K562 (cell line): ENCODE data around the gene CD3D. TPM values are rescaled to one million over a fixed set of nuclear protein-coding genes. Genes with fewer than 3 reads are reported as not detected.

Experiments used
- ATAC-seq: fragments of 200-7000 bp; cut with Tn5 transposase; 3 replicates; pipeline ENCODE4 v1.9.1; 2020; ENCODE audit warnings: moderate library complexity
- BruUV-seq: library from RNA; stranded (reverse); fragments of 400-500 nt; replicated peaks from 2 replicates; lab custom pipeline; 2021; lab: Mats Ljungman, UMichigan
- CTCF ChIA-PET: fragments of 300-600 bp; formaldehyde crosslinking; extraction: SDS; loops from one replicate; lab custom pipeline; 2021; ENCODE audit warnings: low intra/inter-chr PET ratio; lab: Yijun Ruan, JAX
- POLR2A ChIA-PET: fragments of 300-600, 350-650 bp; sonication (Branson Sonifier 250); formaldehyde crosslinking; extraction: SDS; loops from one replicate; lab custom pipeline; 2021; ENCODE audit warnings: antibody characterized with exemption, inconsistent platforms; lab: Yijun Ruan, JAX
- DNase-seq, 4 experiments: peaks; one replicate each; pipeline versions ENCODE4 v3.0.0 to v3.0.0-alpha.2; 2011 to 2018; ENCODE audit warnings: low spot score in 3 of 4, mixed read lengths in 3 of 4; ENCODE audit errors: extremely low read depth in 1 of 4
- FAIRE-seq: peaks from 2 replicates; lab custom pipeline; 2011; peaks lifted over from hg19 to GRCh38; lab: Jason Lieb, UNC
- H2AFZ ChIP-seq: 2 replicates; pipeline ENCODE4 v1.6.0; 2011; ENCODE audit warnings: low read depth, low read length, control low read depth, inconsistent platforms
- H3K27ac ChIP-seq: fragments of 200-600 bp; 3 replicates; pipeline ENCODE4 v1.8.0; 2011; ENCODE audit warnings: low read depth, mild to moderate bottlenecking, control low read depth, inconsistent platforms, low read length, moderate library complexity, mixed read lengths; ENCODE audit errors: extremely low read depth
- H3K27me3 ChIP-seq, 2 experiments: fragments of 300-600 bp in 1 of 2; 2 replicates in 1 of 2; 3 replicates in 1 of 2; pipeline versions ENCODE4 v1.6.0 to v1.8.0; 2011; ENCODE audit warnings: inconsistent platforms in 2 of 2, low read length in 2 of 2, mild to moderate bottlenecking in 1 of 2, mixed read lengths in 1 of 2, moderate library complexity in 1 of 2; ENCODE audit not compliant: control insufficient read depth in 2 of 2, insufficient read depth in 2 of 2
- H3K36me3 ChIP-seq: fragments of 300-600 bp; 3 replicates; pipeline ENCODE4 v1.8.0; 2011; ENCODE audit warnings: mild to moderate bottlenecking, low read length, inconsistent platforms; ENCODE audit not compliant: control insufficient read depth, insufficient read depth
- H3K4me1 ChIP-seq, 2 experiments: fragments of 200-600 bp in 1 of 2; replicated peaks in 1 of 2; 2 replicates in 1 of 2; 3 replicates in 1 of 2; pipeline versions ENCODE4 v1.5.1 to v1.8.0; 2011; ENCODE audit warnings: inconsistent platforms in 2 of 2, low read length in 2 of 2, mild to moderate bottlenecking in 1 of 2, mixed read lengths in 1 of 2, moderate library complexity in 1 of 2; ENCODE audit not compliant: control insufficient read depth in 2 of 2, insufficient read depth in 2 of 2
- H3K4me2 ChIP-seq: 2 replicates; pipeline ENCODE4 v1.6.1; 2011; ENCODE audit warnings: low read length, control low read depth, inconsistent platforms, mixed read lengths; ENCODE audit not compliant: insufficient read depth
- H3K4me3 ChIP-seq: fragments of 200-600 bp; sonication (generic), shearing (Covaris generic); 2 replicates; pipeline ENCODE4 v1.5.1; 2016; ENCODE audit warnings: control low read depth, inconsistent platforms
- H3K79me2 ChIP-seq: fragments of 200-600 bp; 3 replicates; pipeline ENCODE4 v1.8.0; 2011; ENCODE audit warnings: low read length, inconsistent platforms; ENCODE audit not compliant: control insufficient read depth, insufficient read depth
- H3K9ac ChIP-seq, 2 experiments: 2 replicates each; pipeline versions ENCODE4 v1.6.0 to v1.6.1; 2011; ENCODE audit warnings: low read depth in 2 of 2, low read length in 2 of 2, control low read depth in 1 of 2, inconsistent platforms in 1 of 2, mild to moderate bottlenecking in 1 of 2, mixed read lengths in 1 of 2; ENCODE audit not compliant: insufficient read depth in 1 of 2
- H3K9me1 ChIP-seq: one replicate; pipeline ENCODE4 v1.6.0; 2011; ENCODE audit warnings: inconsistent platforms, mild to moderate bottlenecking, low read length, moderate library complexity; ENCODE audit not compliant: control insufficient read depth, insufficient read depth
- H3K9me3 ChIP-seq: replicated peaks from 2 replicates; pipeline ENCODE4 v1.5.1; 2011; ENCODE audit warnings: low read depth, low read length, inconsistent platforms; ENCODE audit not compliant: control insufficient read depth, insufficient read depth
- H4K20me1 ChIP-seq: replicated peaks from 2 replicates; pipeline ENCODE4 v1.6.1; 2011; ENCODE audit warnings: low read length, inconsistent platforms, mixed read lengths; ENCODE audit not compliant: control insufficient read depth, insufficient read depth
- LARP7 ChIP-seq: fragments of 450-650 bp; IDR thresholded peaks from 2 replicates; pipeline ENCODE4 v1.6.1; 2016
- NR3C1 ChIP-seq: sonication (generic); formaldehyde crosslinking; IDR thresholded peaks from 2 replicates; pipeline ENCODE4 v1.8.1; 2022; ENCODE audit warnings: missing genetic modification reagents
- RBM34 ChIP-seq: fragments of 200-400 bp; formaldehyde crosslinking; IDR thresholded peaks from 2 replicates; pipeline ENCODE4 v1.6.1; 2018; ENCODE audit warnings: low read length, borderline replicate concordance; ENCODE audit not compliant: insufficient read depth
- TAL1 ChIP-seq: fragments of 450-650 bp; IDR thresholded peaks from 2 replicates; pipeline ENCODE4 v1.6.1; 2016; ENCODE audit warnings: mild to moderate bottlenecking
- YY1 ChIP-seq, 3 experiments: IDR thresholded peaks; 2 replicates each; pipeline ENCODE4 v1.6.1; 2011; ENCODE audit warnings: low read length in 2 of 3, mild to moderate bottlenecking in 2 of 3, moderate library complexity in 2 of 3, borderline replicate concordance in 1 of 3, control low read depth in 1 of 3, low read depth in 1 of 3; ENCODE audit not compliant: insufficient read depth in 3 of 3, insufficient replicate concordance in 2 of 3, control insufficient read depth in 1 of 3, insufficient read length in 1 of 3; ENCODE audit errors: extremely low read depth in 1 of 3
- ZNF133 ChIP-seq: fragments of 250-450 bp; sonication (Bioruptor Pico); IDR thresholded peaks from 2 replicates; pipeline ENCODE4 v1.4.0; 2020; ENCODE audit warnings: mild to moderate bottlenecking
- ZNF589 ChIP-seq: fragments of 200-800 bp; sonication (Bioruptor generic); IDR thresholded peaks from 2 replicates; pipeline ENCODE4 v1.6.1; 2016; ENCODE audit warnings: low read depth, missing genetic modification characterization, missing compliant biosample characterization
- ZNF79 ChIP-seq: fragments of 250-450 bp; sonication (Bioruptor Pico); IDR thresholded peaks from 2 replicates; pipeline ENCODE4 v1.4.0; 2020; ENCODE audit warnings: low read depth, mild to moderate bottlenecking, moderate library complexity
- WGBS: fragments of 100-300 bp; shearing (Covaris generic); methylation state at CpG from one replicate; pipeline ENCODE4 v1.1.6; 2016; ENCODE audit warnings: low coverage, mixed read lengths; ENCODE audit not compliant: insufficient coverage; ENCODE audit errors: missing lambda C conversion rate; 5-methylcytosine and 5-hydroxymethylcytosine counted together
- in situ Hi-C: fragments of 300-500 bp; cut with MboI; formaldehyde crosslinking; loops from 4 replicates; pipeline ENCODE4 v1.15.0; 2018; ENCODE audit warnings: inconsistent platforms, mixed read lengths
- intact Hi-C: fragments of 100-400 bp; cut with micrococcal nuclease; formaldehyde crosslinking; loops from 2 replicates; pipeline ENCODE4 v1.14.2; 2022
- polyA plus RNA-seq, 8 experiments: library from polyadenylated mRNA; depleted of rRNA in 4 of 8; stranded (reverse) in 5 of 8; unstranded in 3 of 8; fragments of >200 nt; fragmentation: Nextera tagmentation in 2 of 8; fragmentation: Illumina TruSeq in 1 of 8; extraction: Ambion mirVana in 2 of 8; extraction: Trizol in 1 of 8; gene quantifications; 2 replicates each; pipeline versions ENCODE4 v1.2.1 to v1.2.3, GENCODE V29; 2011 to 2014; ENCODE audit warnings: inconsistent platforms in 1 of 8, missing spikeins in 1 of 8
- total RNA-seq, 7 experiments: library from RNA; depleted of rRNA in 6 of 7; stranded (reverse); fragments of >200 nt in 6 of 7; fragmentation: Illumina TruSeq in 2 of 7; extraction: Trizol in 2 of 7; gene quantifications; 2 replicates each; pipeline versions ENCODE4 v1.2.1 to v1.2.3, GENCODE V29; 2011 to 2021; ENCODE audit warnings: low replicate concordance in 1 of 7

Gene CD3D
- total and polyA plus RNA-seq, 9 of the 15 experiments (the other 6 are each of a cell fraction or from before 2014, with no cell fraction given): 36.2 to 238 (median 67.1) TPM

- TF ChIP-seq NR3C1: no peak
- TF ChIP-seq TAL1: no peak
- no peak for TF ChIP-seq ZNF79
- TF ChIP-seq LARP7: no peak
- no peak for TF ChIP-seq ZNF133 (CRISPR knock-in tag)
- TF ChIP-seq RBM34: no peak
- TF ChIP-seq, all 486 proteins: peak for 0
These were observed 35.9 kb downstream of the CD3D start (continued) for GRCh38 chr11:118306556-118306955.

DNA sequence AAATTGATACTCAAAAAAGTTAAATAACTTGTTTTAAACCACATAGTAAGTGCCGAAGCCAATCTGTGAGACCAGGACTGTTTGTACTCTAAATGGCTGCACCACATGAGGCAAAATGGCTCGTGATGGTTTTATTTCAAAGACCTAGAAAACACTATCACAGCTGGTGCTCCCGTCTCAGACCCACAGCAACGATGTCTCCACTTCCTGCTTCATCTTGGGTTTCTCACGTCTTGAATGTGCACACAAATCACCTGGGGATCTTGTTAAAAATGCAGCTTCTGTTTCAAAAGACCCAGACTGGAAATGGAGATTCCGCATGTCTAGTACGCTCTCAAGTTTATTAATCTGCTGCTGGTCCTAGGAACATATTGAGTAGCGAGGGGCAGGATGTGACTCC, 36.8 kb downstream of the CD3D start:
- Histone ChIP-seq H3K4me3 (no peak overlapping the region), H3K36me3 (no peaks in the 10 kb centered on the region), H3K4me1 (no peaks in the 10 kb centered on the region; a peak in 1 of 5 replicates), H3K4me2 (no peak overlapping the region), H3K9ac (no peak overlapping the region), H3K27ac (no peak overlapping the region), H3K27me3 (peaks cover 4 to 8% of the 10 kb centered on the region in 2 experiments; a peak in 3 of 5 replicates), H3K79me2 (no peaks in the 10 kb centered on the region), H2AFZ (peak overlapping the region; percentile 60), H4K20me1 (no peaks in the 10 kb centered on the region), H3K9me3 (no peaks in the 10 kb centered on the region), H3K9me1 (no peaks in the 10 kb centered on the region)
- no peak for DNase-seq
- POLR2A ChIA-PET: no interaction called here
- WGBS: 53% methylated on average over 8 of the region's 8 CpGs
- ATAC-seq: no peak
- CTCF ChIA-PET: no interaction called here
- intact Hi-C loops: no loop called here
- TF ChIP-seq ZNF589: no peak
- peak in 1 of 3 experiments; percentile 21 for TF ChIP-seq YY1 (IDR thresholded peaks at IDR 0.05; ENCODE audit: borderline replicate concordance in 1 of 3, control insufficient read depth in 1 of 3, extremely low read depth in 1 of 3, insufficient read depth in 3 of 3, insufficient read length in 1 of 3, insufficient replicate concordance in 2 of 3, low read depth in 1 of 3, low read length in 2 of 3)
- BruUV-seq: no TSS peak
- in situ Hi-C loops: no loop called here
- FAIRE-seq: no peak
